D721Med (cell line): Measurements from ENCODE around the gene HS2ST1.
"Not testable (repeated sequence)": the region's sequence is repeated elsewhere in the genome, so short reads cannot be mapped to it uniquely, and the experiment has no call there.

Experiments
- DNase-seq: peaks from one replicate; pipeline ENCODE4 v3.0.0; 2011; ENCODE audit warnings: low spot score; ENCODE audit not compliant: insufficient read length
- FAIRE-seq: peaks from 2 replicates; lab custom pipeline; 2011; peaks lifted over from hg19 to GRCh38; lab: Jason Lieb, UNC
- CTCF ChIP-seq: IDR thresholded peaks from 2 replicates; pipeline ENCODE4 v1.5.1; 2012; ENCODE audit warnings: mild to moderate bottlenecking, control low read depth; ENCODE audit not compliant: insufficient read depth; ENCODE audit errors: missing control alignments

The HS2ST1 gene

GRCh38 chr1:86994061-86994460 is 79.6 kb downstream of the HS2ST1 start:
- TF ChIP-seq CTCF, result no peak
- FAIRE-seq (no peak), DNase-seq (no peak)

GRCh38 chr1:86997538-86997937 is 83.1 kb downstream of the HS2ST1 start:
- DNase-seq (no peak), FAIRE-seq (no peak)

GRCh38 chr1:86998280-86998679 is 83.8 kb downstream of the HS2ST1 start:
- no peak for TF ChIP-seq CTCF
- DNase-seq (no peak), FAIRE-seq (no peak)

More at GRCh38 chr1:86997538-86997937, 83.1 kb downstream of the HS2ST1 start:
- no peak for TF ChIP-seq CTCF

GRCh38 chr1:86998727-86999126 is 84.3 kb downstream of the HS2ST1 start:
- no peak for DNase-seq

GRCh38 chr1:87000460-87000859 is 86.0 kb downstream of the HS2ST1 start:
- FAIRE-seq (no peak), DNase-seq (no peak)
- TF ChIP-seq CTCF, result no peak

More at GRCh38 chr1:86998727-86999126, 84.3 kb downstream of the HS2ST1 start:
- no peak for TF ChIP-seq CTCF
- FAIRE-seq, result no peak

- TF ChIP-seq CTCF, result no peak
- FAIRE-seq (no peak), DNase-seq (no peak)
Observed at GRCh38 chr1:87004857-87005256, 90.4 kb downstream of the HS2ST1 start.

GRCh38 chr1:87007323-87007722 is 92.9 kb downstream of the HS2ST1 start:
- DNase-seq, result no peak
- no peak for TF ChIP-seq CTCF
- no peak for FAIRE-seq

GRCh38 chr1:87013385-87013784 is 99.0 kb downstream of the HS2ST1 start:
- FAIRE-seq, DNase-seq: not testable (repeated sequence)
